Spleen (tissue), 7 donors: ENCODE measurements around the gene ABRACL.
"Not testable (repeated sequence)": the region's sequence is repeated elsewhere in the genome, so short reads cannot be mapped to it uniquely, and the experiment has no call there.

Source experiments
- POLR2A ChIP-seq, 3 donors: fragments of 450-650 bp; IDR thresholded peaks; one replicate each; pipeline ENCODE4 v1.5.1; 2017; ENCODE audit warnings: antibody characterized with exemption in 3 of 3, mild to moderate bottlenecking in 1 of 3
- POLR2AphosphoS5 ChIP-seq, 3 donors: sonication (generic); formaldehyde crosslinking; IDR thresholded peaks; one replicate each; pipeline ENCODE4 v1.5.1; 2017; ENCODE audit warnings: antibody characterized with exemption in 3 of 3
- TF ChIP-seq, protein P1 (sequence below), 11 experiments: fragments of 200-600 bp in 7 of 11; fragments of 450-650 bp in 4 of 11; sonication (generic) in 4 of 11; IDR thresholded peaks in 8 of 11; conservative IDR thresholded peaks in 3 of 11; 1 replicate in 7 of 11; 2 replicates in 4 of 11; pipeline versions ENCODE4 v1.4.0 to v1.8.0; 2016 to 2021; ENCODE audit warnings: antibody characterized with exemption in 11 of 11, inconsistent platforms in 4 of 11, mild to moderate bottlenecking in 1 of 11
- donor health status: DM: no; HTN: no; CAD: no; lungs with moderate emphysema.
- donor health status: DM: no; HTN: no; CAD: no.
- donor health status: DM: no; HTN: no; CAD: no.

DNA sequence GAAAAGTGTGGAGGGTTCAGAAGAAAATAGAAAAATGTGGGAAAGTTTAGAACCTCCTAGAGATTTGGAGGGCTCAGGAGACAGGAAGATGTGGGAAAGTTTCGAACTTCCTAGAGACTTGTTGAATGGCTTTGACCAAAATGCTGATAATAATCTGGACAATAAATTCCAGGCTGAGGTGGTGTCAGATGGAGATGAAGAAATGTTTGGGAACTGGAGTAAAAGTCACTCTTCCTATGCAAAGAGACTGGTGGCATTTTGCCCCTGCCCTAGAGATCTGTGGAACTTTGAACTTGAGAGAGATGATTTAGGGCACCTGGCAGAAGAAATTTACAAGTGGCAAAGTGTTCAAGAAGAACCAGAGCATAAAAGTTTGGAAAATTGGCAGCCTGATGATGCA lies 35.1 kb upstream of the ABRACL start:
- TF ChIP-seq, protein P1, sequence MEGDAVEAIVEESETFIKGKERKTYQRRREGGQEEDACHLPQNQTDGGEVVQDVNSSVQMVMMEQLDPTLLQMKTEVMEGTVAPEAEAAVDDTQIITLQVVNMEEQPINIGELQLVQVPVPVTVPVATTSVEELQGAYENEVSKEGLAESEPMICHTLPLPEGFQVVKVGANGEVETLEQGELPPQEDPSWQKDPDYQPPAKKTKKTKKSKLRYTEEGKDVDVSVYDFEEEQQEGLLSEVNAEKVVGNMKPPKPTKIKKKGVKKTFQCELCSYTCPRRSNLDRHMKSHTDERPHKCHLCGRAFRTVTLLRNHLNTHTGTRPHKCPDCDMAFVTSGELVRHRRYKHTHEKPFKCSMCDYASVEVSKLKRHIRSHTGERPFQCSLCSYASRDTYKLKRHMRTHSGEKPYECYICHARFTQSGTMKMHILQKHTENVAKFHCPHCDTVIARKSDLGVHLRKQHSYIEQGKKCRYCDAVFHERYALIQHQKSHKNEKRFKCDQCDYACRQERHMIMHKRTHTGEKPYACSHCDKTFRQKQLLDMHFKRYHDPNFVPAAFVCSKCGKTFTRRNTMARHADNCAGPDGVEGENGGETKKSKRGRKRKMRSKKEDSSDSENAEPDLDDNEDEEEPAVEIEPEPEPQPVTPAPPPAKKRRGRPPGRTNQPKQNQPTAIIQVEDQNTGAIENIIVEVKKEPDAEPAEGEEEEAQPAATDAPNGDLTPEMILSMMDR (IDR thresholded peaks at IDR 0.05 in 8 of 11, conservative IDR thresholded peaks at IDR 0.05 in 3 of 11): not testable (repeated sequence)
- not testable (repeated sequence) for TF ChIP-seq POLR2A, POLR2AphosphoS5 (IDR thresholded peaks at IDR 0.05)
